ENCODE data around the gene TAS2R46. TPM values are rescaled to one million over a fixed set of nuclear protein-coding genes. Genes with fewer than 3 reads are reported as not detected.
"Not testable (repeated sequence)": the region's sequence is repeated elsewhere in the genome, so short reads cannot be mapped to it uniquely, and the experiment has no call there.

Gene TAS2R46
- total RNA-seq, 4 donors from 2014 or later = 1.7 to 3.0 TPM; not detected in 2

DNA sequence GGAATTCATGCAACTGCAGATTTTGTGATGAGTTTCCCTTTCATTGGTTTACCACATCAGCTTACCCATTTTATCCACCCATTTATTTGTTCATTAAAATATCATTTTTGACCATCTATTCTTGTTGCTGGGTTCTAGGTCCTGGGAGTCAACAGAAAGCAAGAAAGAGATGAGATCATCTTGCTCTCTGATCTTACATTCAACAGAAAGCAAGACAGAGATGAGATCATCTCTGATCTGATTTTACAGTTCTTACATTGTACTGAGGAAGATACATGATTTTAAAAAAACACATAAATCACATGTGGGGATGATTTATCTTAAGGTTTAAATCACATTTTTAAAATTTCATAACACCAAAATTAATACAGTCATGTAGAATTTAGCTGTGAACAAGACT is 2.3 kb downstream of the TAS2R46 start:
- intact Hi-C loops (cut with DNase I) = no loop called here
- no peak for TF ChIP-seq POLR2A (IDR thresholded peaks at IDR 0.05)
- TF ChIP-seq, protein P1, sequence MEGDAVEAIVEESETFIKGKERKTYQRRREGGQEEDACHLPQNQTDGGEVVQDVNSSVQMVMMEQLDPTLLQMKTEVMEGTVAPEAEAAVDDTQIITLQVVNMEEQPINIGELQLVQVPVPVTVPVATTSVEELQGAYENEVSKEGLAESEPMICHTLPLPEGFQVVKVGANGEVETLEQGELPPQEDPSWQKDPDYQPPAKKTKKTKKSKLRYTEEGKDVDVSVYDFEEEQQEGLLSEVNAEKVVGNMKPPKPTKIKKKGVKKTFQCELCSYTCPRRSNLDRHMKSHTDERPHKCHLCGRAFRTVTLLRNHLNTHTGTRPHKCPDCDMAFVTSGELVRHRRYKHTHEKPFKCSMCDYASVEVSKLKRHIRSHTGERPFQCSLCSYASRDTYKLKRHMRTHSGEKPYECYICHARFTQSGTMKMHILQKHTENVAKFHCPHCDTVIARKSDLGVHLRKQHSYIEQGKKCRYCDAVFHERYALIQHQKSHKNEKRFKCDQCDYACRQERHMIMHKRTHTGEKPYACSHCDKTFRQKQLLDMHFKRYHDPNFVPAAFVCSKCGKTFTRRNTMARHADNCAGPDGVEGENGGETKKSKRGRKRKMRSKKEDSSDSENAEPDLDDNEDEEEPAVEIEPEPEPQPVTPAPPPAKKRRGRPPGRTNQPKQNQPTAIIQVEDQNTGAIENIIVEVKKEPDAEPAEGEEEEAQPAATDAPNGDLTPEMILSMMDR (IDR thresholded peaks at IDR 0.05) = no peak
- Histone ChIP-seq H3K9me3 (no peaks in the 10 kb centered on the region), H3K27ac (no peak overlapping the region), H3K4me3 (no peak overlapping the region), H3K36me3 (no peaks in the 10 kb centered on the region), H3K4me1 (no peaks in the 10 kb centered on the region), H3K27me3 (no peaks in the 10 kb centered on the region)
- DNase-seq = no peak

DNA sequence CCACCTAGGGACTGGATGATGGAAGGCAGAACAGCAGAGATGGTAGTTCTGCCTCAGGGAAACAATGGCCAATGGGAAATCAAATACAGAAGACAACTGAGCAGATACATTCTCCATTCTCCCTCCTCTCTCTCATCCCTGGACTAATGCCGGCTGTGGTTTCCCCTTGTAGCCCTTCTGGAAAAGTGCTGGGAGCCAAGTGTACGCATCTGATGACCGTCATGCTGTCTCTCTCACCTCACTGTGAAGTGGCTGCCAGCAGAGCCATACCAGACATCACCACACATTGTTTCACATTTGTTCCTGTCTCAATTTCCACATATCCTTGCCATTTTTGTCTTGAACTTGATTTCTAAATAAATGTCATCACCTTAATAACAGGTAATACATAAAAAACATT is 3.1 kb downstream of the TAS2R46 start:
- WGBS, 2 donors = 93 to 94% methylated on average over 3 of the region's 3 CpGs
- TF ChIP-seq POLR2A (IDR thresholded peaks at IDR 0.05) = no peak
- TF ChIP-seq, protein P1 (IDR thresholded peaks at IDR 0.05) = no peak
- no peak for DNase-seq
- Histone ChIP-seq H3K4me3 (no peak overlapping the region), H3K36me3 (no peaks in the 10 kb centered on the region), H3K9me3 (no peaks in the 10 kb centered on the region), H3K4me1 (no peaks in the 10 kb centered on the region), H3K27ac (no peak overlapping the region), H3K27me3 (no peaks in the 10 kb centered on the region)
- intact Hi-C loops (cut with DNase I) = no loop called here

DNA sequence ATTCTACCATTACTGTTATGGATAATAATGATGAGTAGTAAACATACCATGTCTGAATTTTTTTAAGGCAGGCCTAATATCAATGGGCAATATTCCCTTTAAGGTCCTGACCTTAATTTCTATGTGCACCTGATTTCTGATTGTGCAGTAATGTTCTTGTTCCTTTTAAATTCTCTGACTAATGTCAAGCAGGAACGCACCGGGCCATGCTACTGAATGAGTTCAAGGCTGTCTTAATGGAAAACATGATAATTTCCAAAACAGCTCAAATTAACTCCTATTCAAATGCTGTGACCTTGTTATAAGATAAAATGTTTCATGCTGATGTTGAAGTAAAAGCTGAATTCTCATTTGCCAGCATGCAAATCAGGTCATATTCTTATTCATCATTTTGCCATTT is 6.8 kb downstream of the TAS2R46 start:
- intact Hi-C loops (cut with DNase I) = no loop called here
- H3K27ac ChIP-seq = no peak overlapping the region
- H3K36me3 ChIP-seq = no peaks in the 10 kb centered on the region
- no peaks in the 10 kb centered on the region for H3K27me3 ChIP-seq
- H3K9me3 ChIP-seq = no peaks in the 10 kb centered on the region
- DNase-seq = no peak
- WGBS, 2 donors = 94 to 97% methylated on average over 2 of the region's 2 CpGs
- TF ChIP-seq POLR2A (IDR thresholded peaks at IDR 0.05) = no peak
- TF ChIP-seq, protein P1 (IDR thresholded peaks at IDR 0.05) = no peak
- no peak overlapping the region for H3K4me3 ChIP-seq
- H3K4me1 ChIP-seq = no peaks in the 10 kb centered on the region

DNA sequence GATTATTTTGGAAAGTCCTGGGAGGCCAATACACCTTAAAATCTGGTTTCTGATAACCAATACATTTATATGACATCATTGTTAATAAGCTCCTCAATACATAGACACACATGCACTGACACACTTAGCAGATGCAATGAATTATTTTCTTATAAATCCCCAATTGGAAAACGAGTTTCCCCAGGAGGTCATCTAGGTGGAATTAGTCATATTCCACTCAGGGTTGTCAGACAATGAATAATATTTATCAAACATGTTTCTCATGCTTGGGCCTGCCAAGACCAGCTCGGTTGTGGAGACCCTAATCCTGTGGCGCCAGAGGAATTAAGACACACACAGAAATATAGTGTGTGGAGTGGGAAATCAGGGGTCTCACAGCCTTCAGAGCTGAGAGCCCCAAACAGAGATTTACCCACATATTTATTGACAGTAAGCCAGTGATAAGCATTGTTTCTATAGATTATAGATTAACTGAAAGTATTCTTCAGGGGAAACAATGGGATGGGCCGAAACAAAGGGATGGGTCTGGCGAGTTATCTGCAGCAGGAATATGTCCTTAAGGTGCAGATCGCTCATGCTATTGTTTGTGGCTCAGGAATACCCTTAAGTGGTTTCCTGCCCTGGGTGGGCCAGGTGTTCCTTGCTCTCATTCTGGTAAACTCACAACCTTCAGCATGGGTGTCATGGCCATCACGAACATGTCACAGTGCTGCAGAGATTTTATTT is 12.1 kb downstream of the TAS2R46 start:
- H3K9me3 ChIP-seq; H3K27me3 ChIP-seq; H3K27ac ChIP-seq; intact Hi-C loops (cut with DNase I); H3K4me3 ChIP-seq; H3K4me1 ChIP-seq; DNase-seq: not testable (repeated sequence)
- H3K36me3 ChIP-seq = peaks cover 0 to 12% (median 0%) of the 10 kb centered on the region in 3 donors
- 77 to 78% methylated on average over 5 to 7 of the region's 7 CpGs for WGBS, 2 donors

DNA sequence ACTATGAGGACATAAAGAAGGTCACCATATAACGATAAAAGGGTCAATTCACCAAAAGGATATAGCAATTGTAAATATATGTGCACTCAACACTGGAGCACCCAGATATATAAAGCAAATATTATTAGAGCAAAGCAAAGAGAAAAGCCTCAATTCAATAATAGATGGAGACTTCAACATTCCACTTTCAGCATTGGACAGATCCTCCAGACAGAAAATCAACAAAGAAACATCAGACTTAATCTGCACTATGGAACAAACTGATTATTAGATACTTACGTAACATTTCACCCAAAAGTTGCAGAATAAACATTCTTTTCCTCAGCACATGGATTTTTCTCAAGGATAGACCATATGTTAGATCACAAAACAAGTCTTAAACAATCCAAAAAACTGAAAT is 20.7 kb downstream of the TAS2R46 start:
- H3K9me3 ChIP-seq; H3K27me3 ChIP-seq; H3K36me3 ChIP-seq; H3K27ac ChIP-seq; DNase-seq; intact Hi-C loops (cut with DNase I); H3K4me3 ChIP-seq; H3K4me1 ChIP-seq: not testable (repeated sequence)
- 61 to 90% methylated on average over 2 of the region's 2 CpGs for WGBS, 2 donors

DNA sequence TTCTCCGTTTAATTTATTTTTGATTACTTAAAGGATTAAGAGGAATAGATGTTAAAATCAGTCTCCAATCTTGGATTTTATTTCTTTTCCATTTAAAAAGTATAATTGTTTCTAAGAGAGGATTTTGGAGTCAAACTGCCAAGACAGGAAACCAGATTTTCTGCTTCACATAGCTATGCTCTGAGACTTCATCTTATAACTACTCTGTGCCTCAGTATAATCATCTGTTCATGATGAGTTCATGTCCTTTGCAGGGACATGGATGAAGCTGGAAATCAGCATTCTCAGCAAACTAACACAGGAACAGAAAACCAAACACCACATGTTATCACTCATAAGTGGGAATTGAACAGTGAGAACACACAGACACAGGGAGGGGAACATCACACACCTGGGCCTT is 21.9 kb downstream of the TAS2R46 start:
- Histone ChIP-seq H3K27ac (no peak overlapping the region), H3K9me3 (no peaks in the 10 kb centered on the region), H3K27me3 (no peaks in the 10 kb centered on the region), H3K36me3 (no peaks in the 10 kb centered on the region), H3K4me3 (no peak overlapping the region), H3K4me1 (no peaks in the 10 kb centered on the region)
- no peak for DNase-seq
- intact Hi-C loops (cut with DNase I) = no loop called here
- TF ChIP-seq, protein P1 (IDR thresholded peaks at IDR 0.05) = no peak
- TF ChIP-seq POLR2A (IDR thresholded peaks at IDR 0.05) = no peak
- 50 to 65% methylated on average over 1 of the region's 1 CpG for WGBS, 2 donors
